Dermis blood vessel endothelial cell (primary cell): ENCODE data around the gene EGR4. TPM values are rescaled to one million over a fixed set of nuclear protein-coding genes. Genes with fewer than 3 reads are reported as not detected.

Experiments
- DNase-seq: peaks from one replicate; pipeline ENCODE4 v3.0.0; 2010
- total RNA-seq: library from RNA; depleted of rRNA; stranded (reverse); fragments of >200 nt; gene quantifications from 2 replicates; pipeline ENCODE4 v1.2.3, GENCODE V29; 2014

Gene EGR4
- not detected in 2 replicates for total RNA-seq

DNA sequence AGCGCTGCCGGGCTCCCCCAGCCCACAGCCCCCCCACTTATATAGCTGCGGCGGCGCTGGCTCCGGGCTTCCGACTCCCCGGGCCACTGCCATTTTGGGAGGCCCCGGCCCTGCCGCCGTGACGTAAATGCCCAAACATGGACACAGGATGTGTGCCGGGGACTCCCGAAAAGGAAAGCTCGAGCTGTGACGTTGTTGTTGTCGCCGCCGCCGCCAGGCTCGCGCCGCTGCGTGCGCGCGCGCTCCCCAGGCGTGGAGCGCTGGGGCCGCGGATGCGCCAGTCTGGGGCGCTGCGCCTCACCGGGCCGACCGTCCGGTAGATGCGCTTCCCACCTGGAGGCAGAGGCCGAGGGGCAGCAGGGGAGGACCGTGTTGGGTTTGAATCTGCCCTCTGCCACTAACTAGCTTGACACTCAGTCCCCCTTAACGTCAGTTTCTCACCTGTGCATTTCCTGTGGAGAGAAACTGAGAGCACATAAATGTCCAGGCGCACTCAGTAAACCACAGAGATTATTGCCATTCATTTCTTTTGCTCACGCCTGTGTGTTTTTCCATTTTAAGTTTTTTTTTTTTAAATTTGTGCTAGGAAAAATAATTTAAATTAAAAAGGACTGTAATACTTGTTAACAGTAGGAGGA is at the start of gene EGR4:
TSS of gene EGR4 (minus strand) at position 15 of the 638 bp plus-strand sequence. CDS start 231 bp downstream, outside the sequence.
- peak; percentile 61 for DNase-seq

DNA sequence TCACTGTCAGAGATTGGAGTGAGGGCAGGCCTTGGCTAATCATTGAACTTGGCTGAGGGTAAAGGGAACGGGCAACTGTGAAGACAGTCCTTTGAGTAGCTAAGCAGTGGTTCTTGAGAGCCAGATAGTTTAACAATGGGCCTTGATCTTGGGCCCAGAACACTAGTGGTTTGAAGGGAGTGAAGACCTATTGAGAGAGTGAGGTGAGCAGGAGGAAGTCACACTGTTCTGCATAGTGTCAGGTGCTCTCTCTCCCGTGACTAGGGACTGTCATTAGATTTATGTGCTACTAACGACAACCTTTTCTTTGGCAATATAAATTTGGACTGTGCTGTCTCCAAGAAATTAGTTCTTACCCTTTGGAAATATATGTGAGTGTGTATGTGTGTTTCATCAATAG is 47.7 kb upstream of the EGR4 start:
- DNase-seq = no peak

- DNase-seq = no peak
Observed at GRCh38 chr2:73339201-73339600, 45.9 kb upstream of the EGR4 start.

GRCh38 chr2:73337828-73338227 is 44.5 kb upstream of the EGR4 start:
- no peak for DNase-seq

DNA sequence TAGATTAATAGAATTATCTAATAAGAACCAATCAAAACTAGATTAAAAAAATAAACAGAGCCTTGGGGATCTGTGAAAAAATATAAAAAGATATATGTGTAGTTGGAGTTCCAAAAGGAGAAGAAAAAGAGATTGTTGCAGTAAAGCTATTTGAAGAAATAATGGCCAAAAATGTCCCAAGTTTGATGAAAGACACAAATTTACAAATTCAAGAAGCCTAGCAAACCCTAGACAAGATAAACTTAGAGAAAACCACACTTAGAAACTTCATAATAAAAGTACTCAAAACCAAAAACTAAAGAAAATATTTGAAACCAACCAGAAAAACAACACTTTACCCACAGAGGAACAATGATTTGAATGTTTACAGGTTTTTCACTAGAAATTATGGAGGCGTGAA is 41.3 kb upstream of the EGR4 start:
- no peak for DNase-seq

DNA sequence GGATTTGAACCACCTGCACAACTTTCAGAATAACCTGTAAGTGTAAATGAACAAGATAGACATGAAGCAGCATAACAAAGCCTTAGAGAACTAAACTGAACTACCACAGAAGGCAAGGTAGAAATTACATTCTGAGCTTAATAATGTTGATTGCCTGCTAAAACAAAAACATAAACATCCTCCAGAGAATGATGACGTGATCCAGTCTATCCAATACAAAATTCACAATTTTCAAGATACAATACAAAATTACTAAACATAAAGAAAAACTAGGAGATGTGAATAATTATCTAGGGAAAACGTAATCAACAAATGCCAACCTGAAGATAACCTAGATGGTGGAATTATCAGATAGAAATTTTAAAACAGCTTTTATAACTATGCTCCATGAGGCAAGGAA is 40.7 kb upstream of the EGR4 start:
- DNase-seq = no peak

GRCh38 chr2:73333564-73333963 is 40.2 kb upstream of the EGR4 start:
- no peak for DNase-seq

DNA sequence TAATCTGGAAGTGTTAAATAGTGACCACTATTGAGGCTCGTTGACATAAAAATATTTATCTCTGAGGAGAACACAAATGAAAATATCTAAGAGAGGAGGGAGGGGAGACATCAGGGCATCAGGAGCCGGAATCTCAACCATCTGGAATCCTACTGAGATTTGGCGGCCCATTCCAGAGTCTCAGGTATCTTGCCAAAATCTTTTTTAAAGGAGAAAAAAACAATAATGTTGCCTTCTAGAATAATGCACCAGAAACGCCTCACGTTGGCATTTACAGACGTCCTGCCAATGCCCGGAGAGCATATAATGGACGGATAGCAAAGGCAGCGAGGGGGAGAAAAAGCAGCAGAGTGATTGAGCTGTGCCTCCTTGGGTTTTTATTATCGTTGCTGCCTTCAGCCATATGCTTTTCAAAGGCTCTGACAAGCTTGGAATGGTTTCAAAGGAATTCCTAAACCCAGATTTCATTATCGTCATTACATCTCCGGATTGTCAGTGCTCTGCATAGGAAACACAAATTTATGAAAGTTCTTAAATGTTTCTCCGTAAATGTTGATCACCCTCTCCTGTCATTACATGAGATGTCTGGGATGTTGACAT is 30.9 kb upstream of the EGR4 start:
- no peak for DNase-seq

- DNase-seq = no peak
Observed at GRCh38 chr2:73323551-73323950, 30.2 kb upstream of the EGR4 start.

- no peak for DNase-seq
Observed at GRCh38 chr2:73314441-73314840, 21.1 kb upstream of the EGR4 start.

GRCh38 chr2:73307720-73308119 is 14.4 kb upstream of the EGR4 start:
- DNase-seq = no peak

- DNase-seq = no peak
Observed at GRCh38 chr2:73301636-73302035, 8.3 kb upstream of the EGR4 start.

- DNase-seq = no peak
Observed at GRCh38 chr2:73300926-73301325, 7.6 kb upstream of the EGR4 start.

DNA sequence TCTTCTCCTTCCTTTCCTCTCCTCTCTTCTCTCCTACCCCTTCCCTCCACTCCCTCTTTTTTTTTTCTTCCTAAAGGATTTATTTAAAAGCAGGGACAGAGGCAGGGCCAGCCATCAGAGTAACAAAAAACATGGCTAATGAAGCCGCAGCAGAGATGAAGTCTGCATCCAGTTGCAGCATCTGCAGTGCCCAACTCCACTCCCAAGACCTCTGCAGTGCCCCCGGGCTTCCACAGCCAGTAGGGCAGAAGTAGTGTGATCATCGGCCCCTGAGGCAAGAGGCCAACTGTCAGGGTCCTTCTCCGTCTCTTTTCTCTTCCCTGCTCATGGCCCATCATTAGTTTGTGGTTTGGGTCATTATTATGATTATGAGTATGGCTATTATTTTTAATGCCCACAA is 4.2 kb upstream of the EGR4 start:
- no peak for DNase-seq

GRCh38 chr2:73297151-73297559 is 3.8 kb upstream of the EGR4 start:
- DNase-seq = no peak

GRCh38 chr2:73295751-73296400 is 2.5 kb upstream of the EGR4 start:
- no peak for DNase-seq

- no peak for DNase-seq
Observed at GRCh38 chr2:73294239-73294638, 891 bp upstream of the EGR4 start.

DNA sequence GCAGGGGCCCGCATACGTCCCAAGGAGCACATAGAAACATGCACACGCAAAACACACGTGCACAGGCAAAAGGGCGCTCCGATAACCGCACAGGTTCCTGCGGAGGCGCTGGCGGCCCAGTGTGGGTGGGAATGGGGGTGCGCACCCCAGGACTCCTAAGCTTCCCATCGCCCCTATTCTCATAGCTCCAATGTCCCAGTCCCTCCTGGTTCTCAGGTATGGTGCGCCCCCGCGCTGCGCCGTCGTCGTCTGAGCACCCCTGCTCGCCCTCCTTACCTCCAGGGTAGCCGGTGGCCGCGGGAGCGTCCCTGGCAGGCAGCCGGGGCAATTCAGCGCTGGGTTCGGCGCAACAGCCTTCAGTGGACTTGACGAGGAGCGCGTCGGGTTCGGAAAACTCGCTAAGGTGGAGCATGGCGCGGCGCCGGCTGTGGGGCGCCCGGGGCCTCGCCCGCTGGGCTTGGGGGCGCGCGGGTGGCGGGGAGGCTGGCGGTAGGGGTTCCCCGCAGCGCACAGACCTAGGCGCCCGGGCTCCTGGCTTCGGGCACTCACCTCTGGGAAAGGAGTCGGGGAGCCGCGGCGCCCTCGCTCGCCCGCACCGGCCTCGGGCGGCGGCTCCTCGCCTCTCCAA is 328 bp downstream of the EGR4 start:
- DNase-seq = no peak

- no peak for DNase-seq
Observed at GRCh38 chr2:73292316-73292905, 937 bp downstream of the EGR4 start.

- peak; percentile 16 for DNase-seq
Observed at GRCh38 chr2:73291461-73292315, 1.7 kb downstream of the EGR4 start.

DNA sequence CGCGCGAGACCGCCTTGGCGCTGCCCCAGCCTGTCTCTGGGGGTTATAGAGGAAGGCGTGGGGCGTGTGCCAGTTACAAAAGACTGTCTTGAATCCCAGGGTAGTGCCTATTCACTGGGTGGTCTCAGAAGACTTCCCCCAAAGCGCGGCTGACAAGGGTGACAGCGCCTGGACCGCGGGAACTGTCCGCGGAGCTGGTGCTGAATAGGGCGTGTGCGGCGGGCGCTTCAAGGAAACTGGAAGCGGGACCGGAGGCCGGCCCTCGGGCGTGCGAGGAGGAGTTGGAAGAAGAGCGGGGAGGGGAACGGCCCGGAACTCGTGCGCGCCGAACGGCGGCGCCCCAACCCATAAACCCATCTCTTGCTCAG is 2.3 kb downstream of the EGR4 start:
- DNase-seq = peak; percentile 66

- peak; percentile 61 for DNase-seq
Observed at GRCh38 chr2:73290049-73290839, 3.1 kb downstream of the EGR4 start.
